ENCODE measurements around the gene FNDC3B.

- TF ChIP-seq CTCF (IDR thresholded peaks at IDR 0.05) (no peak), POLR2AphosphoS5 (IDR thresholded peaks at IDR 0.05; ENCODE audit: insufficient read depth in 1 of 2, low read depth in 1 of 2) (no peak), POLR2A (IDR thresholded peaks at IDR 0.05) (no peak)
Observed at GRCh38 chr3:172198428-172198827, 159.1 kb downstream of the FNDC3B start.

All from vagina (tissue), 2 donors.